HG03521 (cell line): ENCODE results near the gene ZYX.
A peak's percentile ranks its signal among the peaks of the same experiment; 100 is the strongest.

Experiments used
- ATAC-seq: cut with Tn5 transposase; IDR thresholded peaks from one replicate; pipeline ENCODE4 v1.9.1; 2021; ENCODE audit warnings: mild to moderate bottlenecking, moderate library complexity; ENCODE audit not compliant: unreplicated experiment

The ZYX gene

GRCh38 chr7:143362131-143363015, 18.8 kb upstream of the ZYX start, which contains the start of gene FAM131B:
Gene FAM131B, minus strand, starts transcription at chr7:143362713. Its CDS starts 110 bp downstream, at chr7:143362603.
- peak; percentile 43 for ATAC-seq

GRCh38 chr7:143363016-143363937, 17.9 kb upstream of the ZYX start:
- ATAC-seq = no peak

- no peak for ATAC-seq
Observed at GRCh38 chr7:143367972-143368371, 13.2 kb upstream of the ZYX start.

GRCh38 chr7:143368387-143368786, 12.8 kb upstream of the ZYX start:
- no peak for ATAC-seq

- no peak for ATAC-seq
Observed at GRCh38 chr7:143369678-143370651, 11.2 kb upstream of the ZYX start.

- no peak for ATAC-seq
Observed at GRCh38 chr7:143372070-143372469, 9.1 kb upstream of the ZYX start.

- ATAC-seq = no peak
Observed at GRCh38 chr7:143373255-143373794, 7.8 kb upstream of the ZYX start.

GRCh38 chr7:143374561-143374960, 6.6 kb upstream of the ZYX start:
- no peak for ATAC-seq

- ATAC-seq = no peak
Observed at GRCh38 chr7:143375298-143376034, 5.7 kb upstream of the ZYX start.

- no peak for ATAC-seq
Observed at GRCh38 chr7:143376396-143376795, 4.7 kb upstream of the ZYX start.

- no peak for ATAC-seq
Observed at GRCh38 chr7:143379611-143380259, 1.4 kb upstream of the ZYX start.

- ATAC-seq = peak; percentile 45
Observed at GRCh38 chr7:143380260-143380645, 892 bp upstream of the ZYX start.

GRCh38 chr7:143381427-143382125, 431 bp downstream of the ZYX start:
- ATAC-seq = peak; percentile 10

GRCh38 chr7:143382126-143382790, 1.1 kb downstream of the ZYX start:
- ATAC-seq = no peak

GRCh38 chr7:143382791-143383641, 1.9 kb downstream of the ZYX start:
- no peak for ATAC-seq

- ATAC-seq = no peak
Observed at GRCh38 chr7:143383642-143383957, 2.5 kb downstream of the ZYX start.

- no peak for ATAC-seq
Observed at GRCh38 chr7:143384148-143384547, 3.0 kb downstream of the ZYX start.
